ENCODE measurements around the gene HOXA6. TPM values are rescaled to one million over a fixed set of nuclear protein-coding genes. Genes with fewer than 3 reads are reported as not detected.
A peak's percentile ranks its signal among the peaks of the same experiment; 100 is the strongest.

HOXA6 gene
- polyA plus RNA-seq, 3 donors = not detected

DNA sequence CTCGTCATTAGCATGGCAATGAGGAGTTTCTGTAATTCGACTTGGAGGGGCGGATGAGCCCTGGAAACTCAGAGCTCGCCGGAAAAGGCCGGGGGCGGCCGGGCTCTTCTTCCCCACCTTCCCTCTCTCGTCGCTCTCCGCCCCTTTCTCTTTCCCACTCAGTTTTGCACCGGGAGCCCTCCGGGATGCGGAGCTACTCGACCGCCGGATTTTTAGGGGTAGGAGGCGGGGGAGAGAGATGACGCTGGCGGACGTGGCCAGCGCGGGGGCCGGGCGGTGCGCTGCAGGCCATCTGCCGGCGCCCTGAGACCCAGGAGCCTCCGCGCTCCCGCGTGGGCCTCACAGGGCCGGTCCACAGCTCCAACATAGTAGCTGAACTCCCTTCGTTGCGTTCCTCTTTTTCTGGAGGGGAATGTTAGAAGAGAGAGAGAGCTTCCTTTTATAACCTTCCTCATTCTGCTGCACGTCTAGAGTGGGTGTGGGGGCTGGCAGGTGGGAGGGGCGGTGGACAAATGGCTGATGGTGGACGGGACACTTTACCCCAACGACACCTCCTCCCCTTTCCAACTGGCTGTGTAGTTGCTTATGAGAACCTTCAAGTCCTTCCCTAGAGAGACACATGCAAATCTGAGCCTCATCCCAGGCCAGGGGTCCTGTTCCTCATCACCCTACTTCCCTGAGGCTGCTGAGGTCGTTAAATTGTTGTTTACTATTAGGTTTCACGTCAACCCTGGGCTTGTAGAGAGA lies 50.6 kb downstream of the HOXA6 start:
- H3K9ac ChIP-seq (ENCODE audit: insufficient read depth, low read length, poor library complexity, severe bottlenecking) = peak overlapping the region; percentile 93
- TF ChIP-seq, protein P1, sequence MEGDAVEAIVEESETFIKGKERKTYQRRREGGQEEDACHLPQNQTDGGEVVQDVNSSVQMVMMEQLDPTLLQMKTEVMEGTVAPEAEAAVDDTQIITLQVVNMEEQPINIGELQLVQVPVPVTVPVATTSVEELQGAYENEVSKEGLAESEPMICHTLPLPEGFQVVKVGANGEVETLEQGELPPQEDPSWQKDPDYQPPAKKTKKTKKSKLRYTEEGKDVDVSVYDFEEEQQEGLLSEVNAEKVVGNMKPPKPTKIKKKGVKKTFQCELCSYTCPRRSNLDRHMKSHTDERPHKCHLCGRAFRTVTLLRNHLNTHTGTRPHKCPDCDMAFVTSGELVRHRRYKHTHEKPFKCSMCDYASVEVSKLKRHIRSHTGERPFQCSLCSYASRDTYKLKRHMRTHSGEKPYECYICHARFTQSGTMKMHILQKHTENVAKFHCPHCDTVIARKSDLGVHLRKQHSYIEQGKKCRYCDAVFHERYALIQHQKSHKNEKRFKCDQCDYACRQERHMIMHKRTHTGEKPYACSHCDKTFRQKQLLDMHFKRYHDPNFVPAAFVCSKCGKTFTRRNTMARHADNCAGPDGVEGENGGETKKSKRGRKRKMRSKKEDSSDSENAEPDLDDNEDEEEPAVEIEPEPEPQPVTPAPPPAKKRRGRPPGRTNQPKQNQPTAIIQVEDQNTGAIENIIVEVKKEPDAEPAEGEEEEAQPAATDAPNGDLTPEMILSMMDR (IDR thresholded peaks at IDR 0.05) = no peak
- Mint-ChIP-seq H3K36me3 (peaks cover 52 to 61% of the 10 kb centered on the region in 2 donors), H3K27ac (peak overlapping the region; percentile 82 to 95 (median 93)), H3K4me1 (peaks cover 58% of the 10 kb centered on the region), H3K27me3 (ENCODE audit: low read depth in 3 of 3) (peaks cover 74 to 88% (median 76%) of the 10 kb centered on the region in 3 donors), H3K4me3 (peak overlapping the region; percentile 89 to 95), H3K9me3 (peaks cover 0 to 42% (median 15%) of the 10 kb centered on the region in 7 donors)
- peaks cover 55 to 83% of the 10 kb centered on the region in 2 donors for H3K27me3 ChIP-seq (ENCODE audit: control insufficient read depth in 2 of 2, insufficient read depth in 2 of 2, low read length in 2 of 2)
- DNase-seq = peak; percentile 68 to 78 (median 74)
- H3K27ac ChIP-seq (ENCODE audit: low read depth in 1 of 2, low read length in 2 of 2) = peak overlapping the region; percentile 82 to 92
- intact Hi-C loops (cut with micrococcal nuclease) = loop anchor here (2.0 to 10.0 kb wide), 4 partner anchors 38 to 235 kb away; partner anchors contain the start of genes HOXA7 (in 1 of the 2) and SKAP2 (in 1 of the 2)
- H3K4me3 ChIP-seq (replicated peaks in 1 of 3; ENCODE audit: low read depth in 2 of 3, low read length in 3 of 3) = peak overlapping the region; percentile 79 to 90 (median 88)
- peak overlapping the region; percentile 92 for H3K4me2 ChIP-seq (replicated peaks; ENCODE audit: extremely low read depth, low read length, poor library complexity, severe bottlenecking)
- peaks cover 31% of the 10 kb centered on the region for H3K79me2 ChIP-seq (ENCODE audit: insufficient read depth, low read length)
- peaks cover 9 to 32% of the 10 kb centered on the region in 2 donors for H3K36me3 ChIP-seq (replicated peaks in 1 of 2; ENCODE audit: control insufficient read depth in 1 of 2, insufficient read depth in 2 of 2, low read length in 2 of 2)
- H3K9me3 ChIP-seq (replicated peaks in 1 of 2; ENCODE audit: control insufficient read depth in 1 of 2, insufficient read depth in 1 of 2, low read length in 2 of 2) = peaks cover 0 to 11% of the 10 kb centered on the region in 2 donors
- peaks cover 50% of the 10 kb centered on the region for H4K20me1 ChIP-seq (ENCODE audit: insufficient read depth, low read length)
- H3K4me1 ChIP-seq (ENCODE audit: control insufficient read depth in 1 of 2, insufficient read depth in 2 of 2, low read length in 2 of 2) = peaks cover 46 to 50% of the 10 kb centered on the region in 2 donors
- under 1% methylated on average over 16 of the region's 41 CpGs for WGBS (ENCODE audit: insufficient coverage)
- peak overlapping the region; percentile 92 for H2AFZ ChIP-seq (ENCODE audit: insufficient read depth, low read depth, low read length, poor library complexity, severe bottlenecking)

DNA sequence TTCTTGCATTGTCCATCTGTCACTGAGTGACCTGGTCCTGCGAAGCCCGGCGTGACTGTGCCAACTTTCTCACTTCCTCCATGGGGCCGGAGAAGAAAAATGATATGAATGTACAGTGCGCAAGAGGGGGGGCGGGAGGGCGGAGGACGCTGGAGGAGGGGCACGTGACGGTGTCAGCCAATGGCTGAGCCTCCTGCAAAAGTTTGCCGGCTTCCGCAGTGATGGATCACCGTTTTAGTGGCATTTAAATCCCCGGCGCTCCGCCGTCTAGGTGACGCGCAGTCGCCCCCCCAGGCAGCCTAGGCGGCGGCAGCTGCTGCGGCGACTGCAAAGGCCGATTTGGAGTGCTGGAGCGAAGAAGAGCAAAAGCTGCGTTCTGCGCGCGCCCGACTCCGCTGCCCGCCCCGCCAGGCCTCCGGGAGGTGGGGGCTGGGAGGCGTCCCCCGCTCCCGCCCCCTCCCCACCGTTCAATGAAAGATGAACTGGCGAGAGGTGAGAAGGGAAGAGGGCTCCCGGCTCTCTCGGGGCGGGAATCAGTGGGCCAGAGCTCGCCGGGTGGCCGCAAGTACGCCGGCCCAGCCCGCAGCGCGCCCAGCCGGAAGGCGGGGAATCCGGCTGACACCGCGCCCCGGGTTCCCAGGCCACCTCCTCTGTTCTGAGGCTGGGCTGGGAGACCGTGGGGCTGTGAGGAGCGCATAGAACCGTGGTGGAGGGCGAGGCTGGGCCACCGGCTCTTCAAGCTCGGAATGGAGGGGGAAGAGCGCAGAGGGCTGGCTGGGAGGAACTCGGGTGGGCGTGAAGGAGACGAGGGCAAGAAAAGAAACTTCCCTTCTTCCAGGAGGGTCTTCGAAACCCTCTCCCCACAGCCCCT lies 51.4 kb downstream of the HOXA6 start, which contains the start of gene HOXA1:
TSS of gene HOXA1 (minus strand) at position 104 of the 871 bp plus-strand sequence. CDS start at position 16, 88 bp downstream.
- TF ChIP-seq, protein P1 (IDR thresholded peaks at IDR 0.05) = no peak
- Histone ChIP-seq H2AFZ (ENCODE audit: insufficient read depth, low read depth, low read length, poor library complexity, severe bottlenecking) (peak within 1 kb of the TSS; percentile 92), H3K4me2 (replicated peaks; ENCODE audit: extremely low read depth, low read length, poor library complexity, severe bottlenecking) (peak within 1 kb of the TSS; percentile 92), H3K27ac (ENCODE audit: low read depth in 1 of 2, low read length in 2 of 2) (peak within 1 kb of the TSS; percentile 82 to 92), H3K9ac (ENCODE audit: insufficient read depth, low read length, poor library complexity, severe bottlenecking) (peak within 1 kb of the TSS; percentile 93), H3K4me3 (replicated peaks in 1 of 3; ENCODE audit: low read depth in 2 of 3, low read length in 3 of 3) (peak within 1 kb of the TSS; percentile 79 to 90 (median 88)), H3K27me3 (ENCODE audit: control insufficient read depth in 2 of 2, insufficient read depth in 2 of 2, low read length in 2 of 2) (peaks cover 56 to 83% of the 10 kb centered on the region in 2 donors), H3K9me3 (replicated peaks in 1 of 2; ENCODE audit: control insufficient read depth in 1 of 2, insufficient read depth in 1 of 2, low read length in 2 of 2) (peaks cover 0 to 6% of the 10 kb centered on the region in 2 donors), H4K20me1 (ENCODE audit: insufficient read depth, low read length) (peaks cover 42% of the 10 kb centered on the region), H3K79me2 (ENCODE audit: insufficient read depth, low read length) (peaks cover 31% of the 10 kb centered on the region), H3K36me3 (replicated peaks in 1 of 2; ENCODE audit: control insufficient read depth in 1 of 2, insufficient read depth in 2 of 2, low read length in 2 of 2) (peaks cover 9 to 27% of the 10 kb centered on the region in 2 donors), H3K4me1 (ENCODE audit: control insufficient read depth in 1 of 2, insufficient read depth in 2 of 2, low read length in 2 of 2) (peaks cover 39 to 42% of the 10 kb centered on the region in 2 donors)
- DNase-seq = peak; percentile 92 to 96 (median 94)
- peak within 1 kb of the TSS; percentile 89 to 95 for H3K4me3 Mint-ChIP-seq
- peaks cover 51% of the 10 kb centered on the region for H3K4me1 Mint-ChIP-seq
- H3K27ac Mint-ChIP-seq = peak within 1 kb of the TSS; percentile 82 to 95 (median 93)
- H3K9me3 Mint-ChIP-seq = peaks cover 0 to 41% (median 14%) of the 10 kb centered on the region in 7 donors
- under 1% methylated on average over 52 of the region's 68 CpGs for WGBS (ENCODE audit: insufficient coverage)
- intact Hi-C loops (cut with micrococcal nuclease) = loop anchor here (2.0 to 10.0 kb wide), 5 partner anchors 39 to 235 kb away; partner anchors contain the start of genes HOXA7 (in 1 of the 2) and SKAP2 (in 1 of the 2)
- H3K27me3 Mint-ChIP-seq (ENCODE audit: low read depth in 3 of 3) = peaks cover 74 to 88% (median 77%) of the 10 kb centered on the region in 3 donors
- H3K36me3 Mint-ChIP-seq = peaks cover 44 to 56% of the 10 kb centered on the region in 2 donors

All from CD14-positive monocyte (primary cell).